H1 (cell line): Measurements from ENCODE around the gene RRP12. TPM values are rescaled to one million over a fixed set of nuclear protein-coding genes. Genes with fewer than 3 reads are reported as not detected.

Source experiments
- CTCF ChIA-PET: fragments of 300-600 bp; sonication (Branson Sonifier 250); formaldehyde crosslinking; loops from one replicate; lab custom pipeline; 2021; ENCODE audit not compliant: partially characterized antibody; lab: Charles Lee
- POLR2A ChIA-PET: fragments of 300-600 bp; sonication (Branson Sonifier 250); formaldehyde crosslinking; loops from one replicate; lab custom pipeline; 2021; ENCODE audit warnings: inconsistent platforms; ENCODE audit not compliant: partially characterized antibody; lab: Charles Lee
- DNase-seq, 2 experiments: peaks; one replicate each; pipeline versions ENCODE4 v3.0.0 to v3.0.0-alpha.2; 2010 to 2022; ENCODE audit warnings: low spot score in 2 of 2, low read depth in 1 of 2, mixed read lengths in 1 of 2
- FAIRE-seq: peaks from 2 replicates; lab custom pipeline; 2011; peaks lifted over from hg19 to GRCh38; lab: Jason Lieb, UNC
- H2AFZ ChIP-seq: 2 replicates; pipeline ENCODE4 v1.8.1; 2012; ENCODE audit warnings: low read length, inconsistent platforms
- H2AK5ac ChIP-seq: 2 replicates; pipeline ENCODE4 v1.6.1; 2013; ENCODE audit warnings: low read depth, low read length
- H2BK120ac ChIP-seq: replicated peaks from 2 replicates; pipeline ENCODE3; 2013; ENCODE audit warnings: low read depth, low read length, inconsistent platforms
- H2BK12ac ChIP-seq: 2 replicates; pipeline ENCODE4 v1.6.1; 2013; ENCODE audit warnings: low read depth, low read length
- H2BK15ac ChIP-seq: 2 replicates; pipeline ENCODE4 v1.6.1; 2013; ENCODE audit warnings: low read length
- H2BK20ac ChIP-seq: 2 replicates; pipeline ENCODE4 v1.6.1; 2013; ENCODE audit warnings: low read length
- H2BK5ac ChIP-seq: 2 replicates; pipeline ENCODE4 v1.6.1; 2013; ENCODE audit warnings: low read depth, low read length
- H3K14ac ChIP-seq: 2 replicates; pipeline ENCODE4 v1.6.1; 2013; ENCODE audit warnings: inconsistent platforms; ENCODE audit not compliant: insufficient read length
- H3K18ac ChIP-seq: 2 replicates; pipeline ENCODE4 v1.6.1; 2013; ENCODE audit warnings: low read length; ENCODE audit errors: extremely low read depth
- H3K23ac ChIP-seq: 2 replicates; pipeline ENCODE4 v1.6.1; 2013; ENCODE audit warnings: inconsistent platforms; ENCODE audit not compliant: insufficient read length
- H3K23me2 ChIP-seq: 2 replicates; pipeline ENCODE4 v1.6.1; 2013; ENCODE audit warnings: low read depth, low read length
- H3K27ac ChIP-seq: 2 replicates; pipeline ENCODE4 v1.6.1; 2011; ENCODE audit warnings: low read depth, low read length, inconsistent platforms
- H3K27me3 ChIP-seq, 4 experiments: replicated peaks in 1 of 4; 1 replicate in 1 of 4; 2 replicates in 3 of 4; pipeline versions ENCODE4 v1.6.1 to v1.8.1; 2011 to 2013; ENCODE audit warnings: low read length in 3 of 4, mild to moderate bottlenecking in 3 of 4, inconsistent platforms in 2 of 4, mixed read lengths in 2 of 4, moderate library complexity in 1 of 4; ENCODE audit not compliant: control insufficient read depth in 3 of 4, insufficient read depth in 3 of 4; ENCODE audit errors: extremely low read depth in 1 of 4
- H3K36me3 ChIP-seq, 4 experiments: 2 replicates each; pipeline versions ENCODE4 v1.6.1 to v1.8.1; 2011 to 2013; ENCODE audit warnings: mild to moderate bottlenecking in 4 of 4, low read length in 3 of 4, moderate library complexity in 2 of 4, control low read depth in 1 of 4, inconsistent platforms in 1 of 4; ENCODE audit not compliant: insufficient read depth in 4 of 4, control insufficient read depth in 2 of 4
- H3K4ac ChIP-seq: replicated peaks from 2 replicates; pipeline ENCODE3; 2013; ENCODE audit warnings: low read length, low read depth, mixed read lengths, inconsistent platforms; ENCODE audit not compliant: insufficient read length
- H3K4me1 ChIP-seq, 4 experiments: replicated peaks in 1 of 4; 1 replicate in 1 of 4; 2 replicates in 3 of 4; pipeline versions ENCODE4 v1.6.1 to v1.8.1; 2011 to 2013; ENCODE audit warnings: low read length in 3 of 4, inconsistent platforms in 2 of 4, mixed read lengths in 1 of 4; ENCODE audit not compliant: insufficient read depth in 4 of 4, control insufficient read depth in 3 of 4
- H3K4me2 ChIP-seq, 2 experiments: 2 replicates each; pipeline versions ENCODE4 v1.6.1 to v1.8.1; 2011 to 2013; ENCODE audit warnings: low read depth in 2 of 2, low read length in 2 of 2, control low read depth in 1 of 2, inconsistent platforms in 1 of 2, mild to moderate bottlenecking in 1 of 2; ENCODE audit not compliant: insufficient read depth in 1 of 2
- H3K4me3 ChIP-seq, 4 experiments: fragments of 200-600, 300-600 bp in 1 of 4; sonication (generic), shearing (Covaris generic), sonication (Bioruptor Twin) in 1 of 4; 2 replicates each; pipeline versions ENCODE4 v1.5.1 to v1.8.1; 2011 to 2016; ENCODE audit warnings: low read length in 4 of 4, low read depth in 3 of 4, control low read depth in 2 of 4, inconsistent platforms in 2 of 4, mild to moderate bottlenecking in 2 of 4, mixed read lengths in 1 of 4, moderate library complexity in 1 of 4; ENCODE audit not compliant: insufficient read depth in 2 of 4; ENCODE audit errors: extremely low read depth in 1 of 4
- H3K56ac ChIP-seq: replicated peaks from 2 replicates; pipeline ENCODE3; 2013; ENCODE audit warnings: low read depth, mild to moderate bottlenecking, mixed read lengths, low read length, inconsistent platforms; ENCODE audit not compliant: insufficient read length
- H3K79me1 ChIP-seq: 2 replicates; pipeline ENCODE4 v1.6.1; 2013; ENCODE audit warnings: low read depth, low read length, control low read depth
- H3K79me2 ChIP-seq, 2 experiments: 2 replicates each; pipeline versions ENCODE4 v1.6.1 to v1.8.1; 2012 to 2013; ENCODE audit warnings: low read length in 2 of 2, mild to moderate bottlenecking in 2 of 2, inconsistent platforms in 1 of 2; ENCODE audit not compliant: insufficient read depth in 2 of 2, control insufficient read depth in 1 of 2
- H3K9ac ChIP-seq, 4 experiments: replicated peaks in 1 of 4; 1 replicate in 1 of 4; 2 replicates in 3 of 4; pipeline versions ENCODE4 v1.6.1 to v1.8.1; 2011 to 2013; ENCODE audit warnings: low read depth in 3 of 4, low read length in 3 of 4, control low read depth in 2 of 4, mild to moderate bottlenecking in 2 of 4, moderate library complexity in 2 of 4, inconsistent platforms in 1 of 4; ENCODE audit errors: extremely low read depth in 1 of 4
- H3K9me3 ChIP-seq, 2 experiments: 2 replicates each; pipeline versions ENCODE4 v1.6.1 to v1.8.1; 2012 to 2013; ENCODE audit warnings: mild to moderate bottlenecking in 2 of 2, moderate library complexity in 2 of 2, control low read depth in 1 of 2, inconsistent platforms in 1 of 2, low read depth in 1 of 2, low read length in 1 of 2, mixed read lengths in 1 of 2; ENCODE audit not compliant: insufficient read depth in 2 of 2
- H4K20me1 ChIP-seq, 2 experiments: replicated peaks in 1 of 2; 2 replicates each; pipeline versions ENCODE3 to v1.8.1; 2011 to 2013; ENCODE audit warnings: inconsistent platforms in 2 of 2, low read length in 2 of 2, mild to moderate bottlenecking in 1 of 2; ENCODE audit not compliant: insufficient read depth in 2 of 2, control insufficient read depth in 1 of 2
- H4K5ac ChIP-seq: 2 replicates; pipeline ENCODE4 v1.6.1; 2013; ENCODE audit warnings: low read length, low read depth, mixed read lengths, inconsistent platforms; ENCODE audit not compliant: insufficient read length
- H4K8ac ChIP-seq: 2 replicates; pipeline ENCODE4 v1.8.0; 2013; ENCODE audit warnings: mild to moderate bottlenecking, moderate library complexity, low read length, inconsistent platforms; ENCODE audit not compliant: insufficient read depth; ENCODE audit errors: extremely low read depth
- H4K91ac ChIP-seq: replicated peaks from 2 replicates; pipeline ENCODE3; 2013; ENCODE audit warnings: low read length, mixed read lengths, inconsistent platforms; ENCODE audit not compliant: insufficient read length
- ATF3 ChIP-seq: IDR thresholded peaks from 2 replicates; pipeline ENCODE4 v1.6.1; 2011; ENCODE audit warnings: low read depth, mild to moderate bottlenecking, low read length; ENCODE audit not compliant: insufficient read depth
- CREB1 ChIP-seq: IDR thresholded peaks from 2 replicates; pipeline ENCODE4 v1.6.1; 2012; ENCODE audit warnings: inconsistent platforms
- CTBP2 ChIP-seq: IDR thresholded peaks from 2 replicates; pipeline ENCODE4 v1.7.0; 2011; ENCODE audit warnings: borderline replicate concordance, mild to moderate bottlenecking, moderate library complexity, mixed read lengths, low read length; ENCODE audit not compliant: insufficient read depth, insufficient read length
- HDAC2 ChIP-seq, 2 experiments: fragments of 300-600 bp in 1 of 2; sonication (generic) in 1 of 2; IDR thresholded peaks; 2 replicates each; pipeline ENCODE4 v1.6.1; 2011 to 2012; ENCODE audit warnings: low read depth in 2 of 2, low read length in 2 of 2, mild to moderate bottlenecking in 2 of 2, moderate library complexity in 2 of 2, borderline replicate concordance in 1 of 2, inconsistent platforms in 1 of 2
- WGBS, 2 experiments: shearing (Covaris generic) in 1 of 2; methylation state at CpG; one replicate each; pipeline versions ENCODE4 v1.1.6 to v1.1.7; 2013 to 2015; ENCODE audit warnings: low lambda C conversion rate in 2 of 2, mixed read lengths in 2 of 2, inconsistent platforms in 1 of 2, low coverage in 1 of 2, missing lambda C conversion rate in 1 of 2; ENCODE audit not compliant: insufficient replicate concordance in 2 of 2, insufficient coverage in 1 of 2, insufficient read length in 1 of 2; ENCODE audit errors: extremely low coverage in 1 of 2, missing lambda C conversion rate in 1 of 2; 5-methylcytosine and 5-hydroxymethylcytosine counted together
- polyA plus RNA-seq, 7 experiments: library from polyadenylated mRNA; depleted of rRNA in 3 of 7; stranded (reverse) in 5 of 7; unstranded in 2 of 7; fragments of >200 nt in 5 of 7; fragments of 200-250 nt in 2 of 7; gene quantifications; 1 replicate in 5 of 7; 2 replicates in 1 of 7; 4 replicates in 1 of 7; pipeline versions ENCODE4 v1.2.1 to v1.2.3, GENCODE V29; 2011 to 2013; ENCODE audit warnings: missing spikeins in 2 of 7, mixed read lengths in 2 of 7
- total RNA-seq: library from RNA; stranded (reverse); fragmentation: NEBNext Ultra II Directional; extraction: Animal tissue kit (Norgen Biotek cat#: 25700); gene quantifications from 2 replicates; pipeline ENCODE4 v1.2.1, GENCODE V29; 2021

The RRP12 gene
- total and polyA plus RNA-seq, 2 of the 8 experiments (the other 6 are each of a cell fraction or from before 2014, with no cell fraction given) = 21.0 to 65.8 TPM

- H3K4me1 ChIP-seq = peaks cover 0 to 3% (median 1%) of the 10 kb centered on the region in 4 experiments; a peak in 3 of 7 replicates
- no peak overlapping the region for H2BK12ac ChIP-seq
- DNase-seq = no peak
- H3K79me2 ChIP-seq = no peaks in the 10 kb centered on the region
- no peak overlapping the region for H3K9ac ChIP-seq
- H4K5ac ChIP-seq = no peak overlapping the region
- no peak for TF ChIP-seq ATF3
- TF ChIP-seq CREB1 = no peak
- no peak for TF ChIP-seq HDAC2 (IDR thresholded peaks at IDR 0.05; ENCODE audit: borderline replicate concordance in 1 of 2, low read depth in 2 of 2, low read length in 2 of 2)
- TF ChIP-seq CTBP2 = no peak
- no peaks in the 10 kb centered on the region for H3K79me1 ChIP-seq
- H4K20me1 ChIP-seq = peaks cover 0 to 4% of the 10 kb centered on the region in 2 experiments
- peaks cover 5 to 29% (median 26%) of the 10 kb centered on the region in 4 experiments; a peak in 7 of 8 replicates for H3K36me3 ChIP-seq
- no peaks in the 10 kb centered on the region for H3K9me3 ChIP-seq
- WGBS, 2 experiments = 84% methylated on average over 4 of the region's 4 CpGs; no CpG with 5 or more reads in 1 of the 2 experiments
- H3K18ac ChIP-seq = no peak overlapping the region
- H2AFZ ChIP-seq = no peak overlapping the region
- no peak overlapping the region for H3K27ac ChIP-seq
- no peak overlapping the region for H3K4me3 ChIP-seq
- no peak overlapping the region for H3K4ac ChIP-seq
- no peak for FAIRE-seq
- H2BK20ac ChIP-seq = no peak overlapping the region
- H3K27me3 ChIP-seq = no peaks in the 10 kb centered on the region
- ChIA-PET CTCF (interaction anchor here (0.7 to 7.2 kb wide), 9 partner anchors 9 to 148 kb away, joined by 4 to 45 read pairs (median 6); partner anchors contain the start of gene RRP12), POLR2A (interaction anchor here (1.4 to 2.1 kb wide), 2 partner anchors 13 to 26 kb away, joined by 4 to 6 read pairs; no protein-coding TSS in a partner anchor)
- H3K14ac ChIP-seq = no peak overlapping the region
- no peak overlapping the region for H4K91ac ChIP-seq
- no peak overlapping the region for H3K4me2 ChIP-seq
- H2BK120ac ChIP-seq = no peak overlapping the region
- H2AK5ac ChIP-seq = no peak overlapping the region
- no peak overlapping the region for H2BK15ac ChIP-seq
- H3K56ac ChIP-seq = no peak overlapping the region
- H4K8ac ChIP-seq = no peak overlapping the region
- H2BK5ac ChIP-seq = no peak overlapping the region
- H3K23ac ChIP-seq = no peak overlapping the region
- no peaks in the 10 kb centered on the region for H3K23me2 ChIP-seq
Measured at GRCh38 chr10:97358349-97358748, 42.8 kb downstream of the RRP12 start.
